Measurements from ENCODE around the gene HBA1.

GRCh38 chr16:191831-192230, 15.4 kb downstream of the HBA1 start:
- TF ChIP-seq CTCF (conservative IDR thresholded peaks at IDR 0.05; ENCODE audit: low read length): no peak
- no peak for TF ChIP-seq EZH2phosphoT487 (IDR thresholded peaks at IDR 0.05; ENCODE audit: borderline replicate concordance, low read depth, low read length)
